Thymus (tissue), 14 donors: ENCODE measurements around the gene COX7B. TPM values are rescaled to one million over a fixed set of nuclear protein-coding genes. Genes with fewer than 3 reads are reported as not detected.
"Not testable (repeated sequence)": the region's sequence is repeated elsewhere in the genome, so short reads cannot be mapped to it uniquely, and the experiment has no call there.

Source experiments
- DNase-seq, 9 donors: peaks; one replicate each; pipeline ENCODE4 v3.0.0-alpha.2; 2013; ENCODE audit warnings: low spot score in 9 of 9, low read depth in 6 of 9, missing footprints in 1 of 9
- H3K27ac ChIP-seq, 2 donors: one replicate each; pipeline ENCODE4 v1.5.1; 2013; ENCODE audit warnings: control low read depth in 1 of 2, low read depth in 1 of 2, low read length in 1 of 2, mild to moderate bottlenecking in 1 of 2, moderate library complexity in 1 of 2
- H3K27me3 ChIP-seq, 2 donors: one replicate each; pipeline ENCODE4 v1.5.1; 2013; ENCODE audit warnings: low read length in 1 of 2; ENCODE audit not compliant: control insufficient read depth in 2 of 2, insufficient read depth in 1 of 2
- H3K36me3 ChIP-seq, 2 donors: one replicate each; pipeline ENCODE4 v1.5.1; 2013; ENCODE audit warnings: low read length in 1 of 2, mild to moderate bottlenecking in 1 of 2, moderate library complexity in 1 of 2; ENCODE audit not compliant: control insufficient read depth in 2 of 2, insufficient read depth in 2 of 2
- H3K4me1 ChIP-seq, 2 donors: one replicate each; pipeline ENCODE4 v1.5.1; 2013; ENCODE audit warnings: low read length in 2 of 2; ENCODE audit not compliant: control insufficient read depth in 2 of 2, insufficient read depth in 2 of 2
- H3K4me3 ChIP-seq, 2 donors: one replicate each; pipeline ENCODE4 v1.5.1; 2013; ENCODE audit warnings: low read length in 2 of 2, control low read depth in 1 of 2, mild to moderate bottlenecking in 1 of 2
- H3K9me3 ChIP-seq, 2 donors: one replicate each; pipeline ENCODE4 v1.5.1; 2013; ENCODE audit warnings: low read length in 1 of 2, mild to moderate bottlenecking in 1 of 2; ENCODE audit not compliant: control insufficient read depth in 2 of 2, insufficient read depth in 1 of 2
- WGBS: extraction: QIAGEN DNeasy Blood & Tissue Kit; methylation state at CpG from one replicate; pipeline ENCODE4 v1.1.7; 2013; 5-methylcytosine and 5-hydroxymethylcytosine counted together
- long read RNA-seq, 10 donors: transcript quantifications; one replicate each; lab custom pipeline, GENCODE V29; 2026
- polyA plus RNA-seq: library from polyadenylated mRNA; stranded (reverse); fragments of 200-250 nt; gene quantifications from one replicate; pipeline ENCODE4 v1.2.3, GENCODE V29; 2013
- total RNA-seq: library from RNA; stranded (reverse); fragments of 120-200 nt; gene quantifications from one replicate; pipeline ENCODE4 v1.2.4, GENCODE V29; 2013
- donor health status: healthy.

COX7B gene
- total RNA-seq, result 637 TPM
- 509 TPM for polyA plus RNA-seq
- long read RNA-seq, donor 1, transcript COX7B-203 (3 exons, 2,471 nt), result major isoform, 30 of 31 reads
- long read RNA-seq, donor 1, partial matches to known transcripts, result 0 of 31 reads
- long read RNA-seq, donor 1, other reads (novel, unspliced or antisense), result 0 of 31 reads
- long read RNA-seq, donor 2, transcript COX7B-203 (3 exons, 2,471 nt), result major isoform, 183 of 229 reads
- long read RNA-seq, donor 2, partial matches to known transcripts, result 26 of 229 reads
- long read RNA-seq, donor 2, other reads (novel, unspliced or antisense), result 11 of 229 reads
- long read RNA-seq, donor 3, transcript COX7B-203 (3 exons, 2,471 nt), result major isoform, 487 of 572 reads
- long read RNA-seq, donor 3, partial matches to known transcripts, result 44 of 572 reads
- long read RNA-seq, donor 3, other reads (novel, unspliced or antisense), result 37 of 572 reads
- long read RNA-seq, donor 4, transcript COX7B-203 (3 exons, 2,471 nt), result major isoform, 119 of 152 reads
- long read RNA-seq, donor 4, partial matches to known transcripts, result 20 of 152 reads
- long read RNA-seq, donor 4, other reads (novel, unspliced or antisense), result 9 of 152 reads
- long read RNA-seq, donor 5, transcript COX7B-203 (3 exons, 2,471 nt), result major isoform, 578 of 719 reads
- long read RNA-seq, donor 5, partial matches to known transcripts, result 81 of 719 reads
- long read RNA-seq, donor 5, other reads (novel, unspliced or antisense), result 53 of 719 reads
- long read RNA-seq, donor 6, transcript COX7B-203 (3 exons, 2,471 nt), result major isoform, 120 of 134 reads
- long read RNA-seq, donor 6, partial matches to known transcripts, result 5 of 134 reads
- long read RNA-seq, donor 6, other reads (novel, unspliced or antisense), result 7 of 134 reads
- long read RNA-seq, donor 7, transcript COX7B-203 (3 exons, 2,471 nt), result major isoform, 240 of 302 reads
- long read RNA-seq, donor 7, partial matches to known transcripts, result 28 of 302 reads
- long read RNA-seq, donor 7, other reads (novel, unspliced or antisense), result 28 of 302 reads
- long read RNA-seq, donor 8, transcript COX7B-203 (3 exons, 2,471 nt), result major isoform, 63 of 68 reads
- long read RNA-seq, donor 8, partial matches to known transcripts, result 5 of 68 reads
- long read RNA-seq, donor 8, other reads (novel, unspliced or antisense), result 0 of 68 reads
- long read RNA-seq, donor 9, transcript COX7B-203 (3 exons, 2,471 nt), result major isoform, 140 of 163 reads
- long read RNA-seq, donor 9, partial matches to known transcripts, result 5 of 163 reads
- long read RNA-seq, donor 9, other reads (novel, unspliced or antisense), result 12 of 163 reads
- long read RNA-seq, donor 10, transcript COX7B-203 (3 exons, 2,471 nt), result major isoform, 158 of 198 reads
- long read RNA-seq, donor 10, partial matches to known transcripts, result 26 of 198 reads
- long read RNA-seq, donor 10, other reads (novel, unspliced or antisense), result 11 of 198 reads

GRCh38 chrX:77899081-77899828, at the start of gene COX7B:
Gene COX7B (plus strand): TSS chrX:77899468. CDS start chrX:77899554, 86 bp downstream.
- peak; percentile 75 to 97 (median 90) for DNase-seq
- peak within 1 kb of the TSS; percentile 74 to 80 for H3K4me3 ChIP-seq
- H3K36me3 ChIP-seq, result peaks cover 0 to 14% of the 10 kb centered on the region in 2 donors
- WGBS, result under 1% methylated on average over 28 of the region's 28 CpGs
- no peaks in the 10 kb centered on the region for H3K9me3 ChIP-seq
- no peaks in the 10 kb centered on the region for H3K4me1 ChIP-seq
- peak within 1 kb of the TSS; percentile 84 to 97 for H3K27ac ChIP-seq
- H3K27me3 ChIP-seq, result no peaks in the 10 kb centered on the region

GRCh38 chrX:77875372-77875771, 23.9 kb upstream of the COX7B start:
- H3K4me3 ChIP-seq, result no peak overlapping the region
- 96% methylated on average over 8 of the region's 8 CpGs for WGBS
- no peak overlapping the region for H3K27ac ChIP-seq
- DNase-seq, result no peak
- no peaks in the 10 kb centered on the region for H3K9me3 ChIP-seq
- no peaks in the 10 kb centered on the region for H3K4me1 ChIP-seq
- no peaks in the 10 kb centered on the region for H3K27me3 ChIP-seq
- H3K36me3 ChIP-seq, result peaks cover 0 to 14% of the 10 kb centered on the region in 2 donors

GRCh38 chrX:77881418-77881817, 17.9 kb upstream of the COX7B start:
- not testable (repeated sequence) for H3K4me1 ChIP-seq, H3K4me3 ChIP-seq, H3K27ac ChIP-seq, H3K27me3 ChIP-seq, DNase-seq, H3K36me3 ChIP-seq, H3K9me3 ChIP-seq
- WGBS, result 95% methylated on average over 4 of the region's 4 CpGs

- H3K27ac ChIP-seq, result no peak overlapping the region
- 95% methylated on average over 2 of the region's 2 CpGs for WGBS
- no peak overlapping the region for H3K4me3 ChIP-seq
- H3K36me3 ChIP-seq, result no peaks in the 10 kb centered on the region
- H3K4me1 ChIP-seq, result peaks cover 0 to 4% of the 10 kb centered on the region in 2 donors
- H3K27me3 ChIP-seq, result no peaks in the 10 kb centered on the region
- H3K9me3 ChIP-seq, result no peaks in the 10 kb centered on the region
- DNase-seq, result no peak
Observed at GRCh38 chrX:77892887-77893286, 6.4 kb upstream of the COX7B start.

GRCh38 chrX:77893713-77894112, 5.6 kb upstream of the COX7B start:
- no peaks in the 10 kb centered on the region for H3K27me3 ChIP-seq
- no peak overlapping the region for H3K4me3 ChIP-seq
- H3K36me3 ChIP-seq, result no peaks in the 10 kb centered on the region
- H3K9me3 ChIP-seq, result no peaks in the 10 kb centered on the region
- peaks cover 0 to 4% of the 10 kb centered on the region in 2 donors for H3K4me1 ChIP-seq
- H3K27ac ChIP-seq, result no peak overlapping the region
- 91% methylated on average over 10 of the region's 10 CpGs for WGBS
- DNase-seq, result no peak

GRCh38 chrX:77894921-77895886, 4.1 kb upstream of the COX7B start, which contains the start of gene MAGT1:
Gene MAGT1 (minus strand): TSS chrX:77895435. CDS start chrX:77895410, 25 bp downstream.
- WGBS, result under 1% methylated on average over 49 of the region's 49 CpGs

GRCh38 chrX:77900688-77901087, 1.4 kb downstream of the COX7B start:
- H3K27ac ChIP-seq, result no peak overlapping the region
- no peaks in the 10 kb centered on the region for H3K27me3 ChIP-seq
- H3K4me3 ChIP-seq, result peak overlapping the region; percentile 74 to 80
- no peaks in the 10 kb centered on the region for H3K4me1 ChIP-seq
- H3K9me3 ChIP-seq, result no peaks in the 10 kb centered on the region
- 92% methylated on average over 1 of the region's 1 CpG for WGBS
- DNase-seq, result no peak
- H3K36me3 ChIP-seq, result peaks cover 0 to 14% of the 10 kb centered on the region in 2 donors

More at GRCh38 chrX:77894921-77895886, 4.1 kb upstream of the COX7B start, which contains the start of gene MAGT1:
- Histone ChIP-seq H3K27ac (peak within 1 kb of the TSS; percentile 98 to 99), H3K4me1 (peaks cover 0 to 4% of the 10 kb centered on the region in 2 donors), H3K4me3 (peak within 1 kb of the TSS; percentile 69 to 89), H3K9me3 (no peaks in the 10 kb centered on the region), H3K27me3 (no peaks in the 10 kb centered on the region), H3K36me3 (no peaks in the 10 kb centered on the region)
- DNase-seq, result peak; percentile 79 to 97 (median 91)
